Measurements from ENCODE around the gene SELL. TPM values are rescaled to one million over a fixed set of nuclear protein-coding genes. Genes with fewer than 3 reads are reported as not detected.
"Not testable (repeated sequence)": the region's sequence is repeated elsewhere in the genome, so short reads cannot be mapped to it uniquely, and the experiment has no call there.

The SELL gene
- total RNA-seq, 1 experiment from 2014 or later: not detected

DNA sequence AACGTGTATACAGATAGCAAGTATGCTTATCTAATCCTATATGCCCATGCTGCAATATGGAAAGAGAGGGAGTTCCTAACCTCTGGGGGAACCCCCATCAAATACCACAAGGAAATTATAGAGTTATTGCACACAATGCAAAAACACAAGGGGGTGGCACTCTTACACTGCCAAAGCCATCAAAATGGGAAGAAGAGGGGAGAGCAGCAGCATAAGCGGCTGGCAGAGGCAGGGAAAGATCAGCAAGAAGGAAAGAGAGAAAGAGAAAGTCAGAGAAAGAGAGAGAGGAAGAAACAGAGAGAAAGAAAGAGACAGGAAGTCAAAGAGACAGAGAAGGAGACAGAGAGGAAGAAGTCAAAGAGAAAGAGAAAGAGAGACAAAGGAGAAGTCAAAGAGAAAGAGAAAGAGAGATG, 44.2 kb downstream of the SELL start:
- DNase-seq; H3K27ac Mint-ChIP-seq (ENCODE audit: unreplicated experiment); H3K27me3 Mint-ChIP-seq (ENCODE audit: insufficient read depth, unreplicated experiment); H3K9me3 ChIP-seq; H3K36me3 ChIP-seq (ENCODE audit: control insufficient read depth, insufficient read depth, low read length); BruUV-seq (replicated peaks); CTCF ChIA-PET; POLR2A ChIA-PET; H3K4me3 Mint-ChIP-seq (ENCODE audit: unreplicated experiment); H3K27me3 ChIP-seq (replicated peaks; ENCODE audit: control insufficient read depth, insufficient read depth, low read length); H3K4me3 ChIP-seq (ENCODE audit: low read depth, low read length); H3K4me1 ChIP-seq; H3K4me1 Mint-ChIP-seq (ENCODE audit: low read depth, unreplicated experiment); intact Hi-C loops (cut with micrococcal nuclease; ENCODE audit: unreplicated experiment); H3K9me3 Mint-ChIP-seq (ENCODE audit: unreplicated experiment); H3K36me3 Mint-ChIP-seq (ENCODE audit: insufficient read depth, unreplicated experiment): not testable (repeated sequence)

DNA sequence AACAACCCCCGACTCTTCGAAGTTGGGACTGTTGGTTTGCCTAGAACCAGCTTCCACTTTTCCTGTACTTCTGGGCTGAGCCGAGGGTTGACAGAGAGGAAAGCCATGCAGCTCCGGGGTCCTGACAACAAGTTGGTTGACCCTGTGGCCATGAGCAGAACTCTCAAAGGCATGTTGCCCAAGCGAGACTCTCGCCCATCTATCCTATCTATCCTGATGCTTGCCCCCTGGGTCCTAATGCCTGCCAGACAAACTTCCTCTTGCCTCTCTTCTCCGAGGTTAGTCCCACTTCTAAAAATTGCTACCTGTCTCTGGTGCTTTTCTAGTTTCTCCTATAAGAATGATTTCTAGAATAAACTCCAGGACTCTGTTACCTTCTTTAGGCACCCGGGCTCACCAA, 48.7 kb downstream of the SELL start:
- H3K27me3 Mint-ChIP-seq (ENCODE audit: insufficient read depth, unreplicated experiment); BruUV-seq (replicated peaks); H3K9me3 Mint-ChIP-seq (ENCODE audit: unreplicated experiment); DNase-seq; intact Hi-C loops (cut with micrococcal nuclease; ENCODE audit: unreplicated experiment); H3K27ac Mint-ChIP-seq (ENCODE audit: unreplicated experiment); H3K4me1 ChIP-seq; H3K4me3 Mint-ChIP-seq (ENCODE audit: unreplicated experiment); CTCF ChIA-PET; H3K36me3 ChIP-seq (ENCODE audit: control insufficient read depth, insufficient read depth, low read length); POLR2A ChIA-PET; H3K4me1 Mint-ChIP-seq (ENCODE audit: low read depth, unreplicated experiment); H3K9me3 ChIP-seq; H3K27me3 ChIP-seq (replicated peaks; ENCODE audit: control insufficient read depth, insufficient read depth, low read length); H3K4me3 ChIP-seq (ENCODE audit: low read depth, low read length); H3K36me3 Mint-ChIP-seq (ENCODE audit: insufficient read depth, unreplicated experiment): not testable (repeated sequence)

DNA sequence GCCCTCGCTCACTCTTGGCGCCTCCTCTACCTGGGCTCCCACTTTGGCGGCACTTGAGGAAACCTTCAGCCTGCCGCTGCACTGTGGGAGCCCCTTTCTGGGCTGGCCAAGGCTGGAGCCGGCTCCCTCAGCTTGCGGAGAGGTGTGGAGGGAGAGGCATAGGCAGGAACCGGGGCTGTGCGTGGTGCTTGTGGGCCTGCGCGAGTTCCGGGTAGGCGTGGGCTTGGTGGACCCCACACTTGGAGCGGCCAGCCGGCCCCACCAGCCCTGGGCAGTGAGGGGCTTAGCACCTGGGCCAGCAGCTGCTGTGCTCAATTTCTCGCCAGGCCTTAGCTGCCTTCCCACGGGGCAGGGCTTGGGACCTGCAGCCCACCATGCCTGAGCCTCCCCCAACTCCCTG, 50.4 kb downstream of the SELL start:
- H3K4me3 Mint-ChIP-seq (ENCODE audit: unreplicated experiment); H3K9me3 ChIP-seq; H3K4me1 ChIP-seq; H3K27ac Mint-ChIP-seq (ENCODE audit: unreplicated experiment); H3K36me3 ChIP-seq (ENCODE audit: control insufficient read depth, insufficient read depth, low read length); intact Hi-C loops (cut with micrococcal nuclease; ENCODE audit: unreplicated experiment); BruUV-seq (replicated peaks); H3K27me3 Mint-ChIP-seq (ENCODE audit: insufficient read depth, unreplicated experiment); POLR2A ChIA-PET; H3K9me3 Mint-ChIP-seq (ENCODE audit: unreplicated experiment); H3K27me3 ChIP-seq (replicated peaks; ENCODE audit: control insufficient read depth, insufficient read depth, low read length); H3K4me3 ChIP-seq (ENCODE audit: low read depth, low read length); H3K36me3 Mint-ChIP-seq (ENCODE audit: insufficient read depth, unreplicated experiment); CTCF ChIA-PET; DNase-seq; H3K4me1 Mint-ChIP-seq (ENCODE audit: low read depth, unreplicated experiment): not testable (repeated sequence)

DNA sequence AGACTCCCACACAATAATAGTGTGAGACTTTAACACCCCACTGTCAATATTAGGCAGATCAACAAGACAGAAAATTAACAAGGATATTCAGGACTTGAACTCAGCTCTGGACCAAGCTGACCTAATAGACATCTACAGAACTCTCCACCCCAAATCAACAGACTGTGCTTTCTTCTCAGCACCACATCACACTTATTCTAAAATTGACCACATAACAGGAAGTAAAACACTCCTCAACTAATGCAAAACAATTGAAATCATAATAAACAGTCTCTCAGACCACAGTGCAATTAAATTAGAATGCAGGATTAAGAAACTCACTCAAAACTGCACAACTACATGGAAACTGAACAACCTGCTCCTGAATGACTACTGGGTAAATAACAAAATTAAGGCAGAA, 52.6 kb downstream of the SELL start:
- BruUV-seq (replicated peaks); H3K4me3 ChIP-seq (ENCODE audit: low read depth, low read length); H3K36me3 ChIP-seq (ENCODE audit: control insufficient read depth, insufficient read depth, low read length); H3K27me3 ChIP-seq (replicated peaks; ENCODE audit: control insufficient read depth, insufficient read depth, low read length); H3K27me3 Mint-ChIP-seq (ENCODE audit: insufficient read depth, unreplicated experiment); H3K4me3 Mint-ChIP-seq (ENCODE audit: unreplicated experiment); DNase-seq; H3K36me3 Mint-ChIP-seq (ENCODE audit: insufficient read depth, unreplicated experiment); H3K9me3 Mint-ChIP-seq (ENCODE audit: unreplicated experiment); H3K4me1 ChIP-seq; intact Hi-C loops (cut with micrococcal nuclease; ENCODE audit: unreplicated experiment); H3K4me1 Mint-ChIP-seq (ENCODE audit: low read depth, unreplicated experiment); H3K9me3 ChIP-seq; POLR2A ChIA-PET; H3K27ac Mint-ChIP-seq (ENCODE audit: unreplicated experiment); CTCF ChIA-PET: not testable (repeated sequence)

DNA sequence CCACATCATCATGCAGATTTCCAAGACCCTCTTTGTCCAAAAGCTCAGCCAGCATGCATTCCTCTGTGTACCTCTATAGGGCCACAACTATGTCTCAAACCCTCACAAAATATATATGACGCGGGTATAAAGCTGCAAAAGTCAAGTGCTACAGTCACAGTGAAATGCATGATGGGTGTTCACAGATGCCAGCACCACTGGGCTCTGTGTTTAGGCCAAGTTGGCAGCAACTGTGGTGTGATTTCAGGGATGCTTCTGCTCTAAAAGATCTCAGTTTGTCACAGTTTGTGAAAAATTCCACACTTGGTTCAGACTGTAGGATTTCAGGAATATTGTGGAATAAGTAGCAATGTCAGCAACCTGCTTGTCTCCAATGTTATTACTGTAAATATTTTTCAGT, 57.5 kb downstream of the SELL start:
- intact Hi-C loops (cut with micrococcal nuclease; ENCODE audit: unreplicated experiment): no loop called here
- H3K4me1 ChIP-seq: no peaks in the 10 kb centered on the region
- Mint-ChIP-seq H3K4me3 (ENCODE audit: unreplicated experiment) (no peak overlapping the region), H3K4me1 (ENCODE audit: low read depth, unreplicated experiment) (no peaks in the 10 kb centered on the region), H3K9me3 (ENCODE audit: unreplicated experiment) (no peaks in the 10 kb centered on the region), H3K27me3 (ENCODE audit: insufficient read depth, unreplicated experiment) (peaks cover 12% of the 10 kb centered on the region), H3K36me3 (ENCODE audit: insufficient read depth, unreplicated experiment) (no peaks in the 10 kb centered on the region), H3K27ac (ENCODE audit: unreplicated experiment) (no peak overlapping the region)
- H3K9me3 ChIP-seq: no peaks in the 10 kb centered on the region; the same call in 1 of the 2 replicates
- POLR2A ChIA-PET: no interaction called here
- H3K27me3 ChIP-seq (replicated peaks; ENCODE audit: control insufficient read depth, insufficient read depth, low read length): no peaks in the 10 kb centered on the region
- H3K36me3 ChIP-seq (ENCODE audit: control insufficient read depth, insufficient read depth, low read length): no peaks in the 10 kb centered on the region
- BruUV-seq (replicated peaks): no TSS peak
- CTCF ChIA-PET: no interaction called here
- TF ChIP-seq, protein P1, sequence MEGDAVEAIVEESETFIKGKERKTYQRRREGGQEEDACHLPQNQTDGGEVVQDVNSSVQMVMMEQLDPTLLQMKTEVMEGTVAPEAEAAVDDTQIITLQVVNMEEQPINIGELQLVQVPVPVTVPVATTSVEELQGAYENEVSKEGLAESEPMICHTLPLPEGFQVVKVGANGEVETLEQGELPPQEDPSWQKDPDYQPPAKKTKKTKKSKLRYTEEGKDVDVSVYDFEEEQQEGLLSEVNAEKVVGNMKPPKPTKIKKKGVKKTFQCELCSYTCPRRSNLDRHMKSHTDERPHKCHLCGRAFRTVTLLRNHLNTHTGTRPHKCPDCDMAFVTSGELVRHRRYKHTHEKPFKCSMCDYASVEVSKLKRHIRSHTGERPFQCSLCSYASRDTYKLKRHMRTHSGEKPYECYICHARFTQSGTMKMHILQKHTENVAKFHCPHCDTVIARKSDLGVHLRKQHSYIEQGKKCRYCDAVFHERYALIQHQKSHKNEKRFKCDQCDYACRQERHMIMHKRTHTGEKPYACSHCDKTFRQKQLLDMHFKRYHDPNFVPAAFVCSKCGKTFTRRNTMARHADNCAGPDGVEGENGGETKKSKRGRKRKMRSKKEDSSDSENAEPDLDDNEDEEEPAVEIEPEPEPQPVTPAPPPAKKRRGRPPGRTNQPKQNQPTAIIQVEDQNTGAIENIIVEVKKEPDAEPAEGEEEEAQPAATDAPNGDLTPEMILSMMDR (IDR thresholded peaks at IDR 0.05; ENCODE audit: insufficient read depth in 1 of 2, low read depth in 1 of 2, low read length in 1 of 2, severe bottlenecking in 1 of 2, unreplicated experiment in 1 of 2): no peak
- no peak overlapping the region for H3K4me3 ChIP-seq (ENCODE audit: low read depth, low read length)
- DNase-seq: no peak
